Esophagus mucosa (tissue), 1 donor: Measurements from ENCODE around the gene MBD3L2. TPM values are rescaled to one million over a fixed set of nuclear protein-coding genes. Genes with fewer than 3 reads are reported as not detected.
"Not testable (repeated sequence)": the region's sequence is repeated elsewhere in the genome, so short reads cannot be mapped to it uniquely, and the experiment has no call there.

Source experiments
- ATAC-seq: fragments of 200-7000 bp; cut with Tn5 transposase; one replicate; pipeline ENCODE4 v1.9.1; 2020
- total RNA-seq: library from RNA; stranded (reverse); gene quantifications from one replicate; pipeline ENCODE4 v1.2.4, GENCODE V29; 2023
- donor health status: DM: yes; HTN: yes; CAD: no.

MBD3L2 gene
- total RNA-seq, 1 donor from 2014 or later: not detected

GRCh38 chr19:7063339-7063738 is 14.2 kb downstream of the MBD3L2 start:
- no peak for ATAC-seq

- ATAC-seq: no peak
These were observed 14.8 kb downstream of the MBD3L2 start for GRCh38 chr19:7063764-7064418.

- not testable (repeated sequence) for ATAC-seq
These were observed 18.0 kb downstream of the MBD3L2 start for GRCh38 chr19:7067122-7067521.

- no peak for ATAC-seq
These were observed 18.6 kb downstream of the MBD3L2 start for GRCh38 chr19:7067716-7068115.

GRCh38 chr19:7068599-7068998 is 19.5 kb downstream of the MBD3L2 start:
- no peak for ATAC-seq

GRCh38 chr19:7069042-7069903 is 20.2 kb downstream of the MBD3L2 start, which contains the start of gene ZNF557:
TSS of gene ZNF557 (plus strand) at chr19:7069703. CDS start at chr19:7075075, 5,372 bp downstream.
- peak; percentile 100 for ATAC-seq

- ATAC-seq: peak; percentile 12
These were observed 20.7 kb downstream of the MBD3L2 start for GRCh38 chr19:7069904-7070226.

- ATAC-seq: no peak
These were observed 23.4 kb downstream of the MBD3L2 start for GRCh38 chr19:7072541-7072940.

- ATAC-seq: no peak
These were observed 25.7 kb downstream of the MBD3L2 start for GRCh38 chr19:7074705-7075282.

- no peak for ATAC-seq
These were observed 27.0 kb downstream of the MBD3L2 start for GRCh38 chr19:7076151-7076550.

- ATAC-seq: no peak
These were observed 28.9 kb downstream of the MBD3L2 start for GRCh38 chr19:7078008-7078407.

GRCh38 chr19:7083076-7083956 is 34.2 kb downstream of the MBD3L2 start:
- ATAC-seq: no peak

- no peak for ATAC-seq
These were observed 39.9 kb downstream of the MBD3L2 start for GRCh38 chr19:7088999-7089398.

- ATAC-seq: no peak
These were observed 49.0 kb downstream of the MBD3L2 start for GRCh38 chr19:7098096-7098495.

- peak; percentile 95 for ATAC-seq
These were observed 49.8 kb downstream of the MBD3L2 start for GRCh38 chr19:7098701-7099596.

- ATAC-seq: no peak
These were observed 50.4 kb downstream of the MBD3L2 start for GRCh38 chr19:7099597-7099921.

Other genes starting within 250 kb of the MBD3L2 start
- gene ADGRE1, start 161.7 kb upstream of the MBD3L2 start, total RNA-seq: not detected
- gene MBD3L2B, start 27.9 kb upstream of the MBD3L2 start, total RNA-seq: not detected
- not detected for gene MBD3L5, start 18.7 kb upstream of the MBD3L2 start, total RNA-seq
- not detected for gene MBD3L4, start 9.1 kb upstream of the MBD3L2 start, total RNA-seq
- not detected for gene MBD3L3, start 9.4 kb downstream of the MBD3L2 start, total RNA-seq
- gene ZNF557, start 20.4 kb downstream of the MBD3L2 start, total RNA-seq: 4.4 TPM
- gene INSR, start 245.1 kb downstream of the MBD3L2 start, total RNA-seq: 6.9 TPM